Neural cell (in vitro differentiated cells): ENCODE data around the gene NELL2.

Source experiments
- CTCF ChIP-seq: fragments of 450-650 bp; IDR thresholded peaks from 2 replicates; pipeline ENCODE4 v1.5.1; 2014; ENCODE audit warnings: antibody characterized with exemption, mild to moderate bottlenecking, moderate library complexity; ENCODE audit not compliant: poor library complexity, severe bottlenecking
- EP300 ChIP-seq: fragments of 450-650 bp; conservative IDR thresholded peaks from 2 replicates; pipeline ENCODE4 v1.6.1; 2014; ENCODE audit warnings: antibody characterized with exemption, mild to moderate bottlenecking, moderate library complexity; ENCODE audit not compliant: poor library complexity, severe bottlenecking
- EZH2 ChIP-seq: fragments of 200-600, 300-800 bp; shearing (Covaris generic), sonication (generic); IDR thresholded peaks from 2 replicates; pipeline ENCODE4 v1.6.1; 2014; ENCODE audit warnings: antibody characterized with exemption, low read length, borderline replicate concordance, mild to moderate bottlenecking; ENCODE audit not compliant: insufficient read depth, poor library complexity, severe bottlenecking
- MXI1 ChIP-seq: fragments of 450-650 bp; conservative IDR thresholded peaks from 2 replicates; pipeline ENCODE4 v1.6.1; 2014; ENCODE audit warnings: antibody characterized with exemption, mild to moderate bottlenecking; ENCODE audit not compliant: poor library complexity, severe bottlenecking
- SMC3 ChIP-seq: fragments of 450-650 bp; conservative IDR thresholded peaks from 2 replicates; pipeline ENCODE4 v1.6.1; 2014; ENCODE audit warnings: antibody characterized with exemption, mild to moderate bottlenecking, moderate library complexity; ENCODE audit not compliant: poor library complexity
- TAF1 ChIP-seq: IDR thresholded peaks from 2 replicates; pipeline ENCODE4 v1.6.1; 2012; ENCODE audit warnings: low read depth

- no peak for TF ChIP-seq TAF1
- TF ChIP-seq EZH2, result no peak
- no peak for TF ChIP-seq CTCF
- no peak for TF ChIP-seq EP300
- TF ChIP-seq SMC3, result no peak
- TF ChIP-seq MXI1, result no peak
Observed at GRCh38 chr12:44504799-44505198, 371.3 kb downstream of the NELL2 start.
